Measurements from ENCODE around the gene TSPOAP1. TPM values are rescaled to one million over a fixed set of nuclear protein-coding genes. Genes with fewer than 3 reads are reported as not detected.

Gene TSPOAP1
- total RNA-seq, 2 donors from 2014 or later, result 3.7 to 5.4 TPM

DNA sequence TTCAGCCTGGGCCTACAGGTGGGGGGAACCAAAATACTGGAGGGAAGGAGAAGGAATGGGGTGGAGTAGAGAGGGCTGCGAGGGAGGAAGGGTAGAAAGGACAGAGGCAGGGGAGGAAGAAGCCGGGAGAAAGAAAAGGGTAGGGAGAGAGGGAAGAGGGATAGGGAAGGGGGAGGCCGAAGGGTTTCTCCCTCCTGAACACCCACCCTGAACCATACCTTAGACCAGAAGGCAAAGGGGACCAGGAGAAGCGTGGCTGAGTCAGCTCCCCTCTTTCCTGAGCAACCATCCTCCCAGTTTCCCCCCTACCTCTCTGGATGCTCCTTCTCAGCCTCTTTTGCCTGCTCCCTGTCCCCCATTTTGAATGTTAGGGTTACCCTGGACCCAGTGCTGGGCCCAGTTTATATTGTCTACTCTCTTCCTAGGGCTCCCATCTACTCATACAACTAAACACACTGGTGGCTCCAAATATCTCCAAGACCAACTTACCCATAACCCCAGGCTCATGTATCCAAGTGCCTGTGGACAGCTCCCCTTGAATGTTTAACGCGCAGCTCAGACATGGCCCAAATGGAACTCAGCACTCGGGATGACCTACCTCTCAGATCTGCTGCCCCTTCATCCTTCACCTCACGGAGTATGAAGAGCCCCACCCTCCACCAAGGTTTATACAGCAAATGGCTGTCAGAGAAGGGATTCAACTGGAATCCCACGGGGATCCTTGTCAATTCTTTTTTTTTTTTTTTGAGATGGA, 7.8 kb downstream of the TSPOAP1 start:
- intact Hi-C loops (cut with DNase I), result no loop called here
- no peak for DNase-seq
- no peak overlapping the region for H3K4me3 ChIP-seq

DNA sequence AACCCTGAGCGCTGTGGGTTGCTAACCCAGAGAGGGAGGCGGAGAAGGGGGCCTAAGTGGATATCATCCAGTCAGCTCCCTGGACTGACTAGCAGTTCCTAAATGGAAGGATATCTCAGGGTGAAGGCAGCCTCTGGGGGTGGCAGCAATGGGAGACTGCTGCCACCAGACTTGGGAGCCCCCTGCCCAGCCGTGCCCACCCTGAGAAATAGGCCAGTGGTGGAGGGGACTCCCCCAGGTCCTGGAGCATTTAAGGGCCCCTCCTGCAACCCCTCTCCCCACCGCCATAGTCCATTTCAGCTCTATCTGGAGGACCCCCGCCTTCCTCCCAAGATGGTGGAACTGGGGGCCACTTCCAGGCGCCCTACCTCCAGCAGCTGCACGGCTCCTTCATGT, 8.4 kb downstream of the TSPOAP1 start:
- no peak overlapping the region for H3K27ac ChIP-seq
- no peaks in the 10 kb centered on the region for H3K4me1 ChIP-seq
- H3K27me3 ChIP-seq, result no peaks in the 10 kb centered on the region
- H3K9ac ChIP-seq (ENCODE audit: low read depth in 2 of 2, low read length in 2 of 2), result no peak overlapping the region
- no peaks in the 10 kb centered on the region for H3K36me3 ChIP-seq
- H3K9me3 ChIP-seq, result no peaks in the 10 kb centered on the region
- intact Hi-C loops (cut with DNase I), result no loop called here
- TF ChIP-seq, protein P1, sequence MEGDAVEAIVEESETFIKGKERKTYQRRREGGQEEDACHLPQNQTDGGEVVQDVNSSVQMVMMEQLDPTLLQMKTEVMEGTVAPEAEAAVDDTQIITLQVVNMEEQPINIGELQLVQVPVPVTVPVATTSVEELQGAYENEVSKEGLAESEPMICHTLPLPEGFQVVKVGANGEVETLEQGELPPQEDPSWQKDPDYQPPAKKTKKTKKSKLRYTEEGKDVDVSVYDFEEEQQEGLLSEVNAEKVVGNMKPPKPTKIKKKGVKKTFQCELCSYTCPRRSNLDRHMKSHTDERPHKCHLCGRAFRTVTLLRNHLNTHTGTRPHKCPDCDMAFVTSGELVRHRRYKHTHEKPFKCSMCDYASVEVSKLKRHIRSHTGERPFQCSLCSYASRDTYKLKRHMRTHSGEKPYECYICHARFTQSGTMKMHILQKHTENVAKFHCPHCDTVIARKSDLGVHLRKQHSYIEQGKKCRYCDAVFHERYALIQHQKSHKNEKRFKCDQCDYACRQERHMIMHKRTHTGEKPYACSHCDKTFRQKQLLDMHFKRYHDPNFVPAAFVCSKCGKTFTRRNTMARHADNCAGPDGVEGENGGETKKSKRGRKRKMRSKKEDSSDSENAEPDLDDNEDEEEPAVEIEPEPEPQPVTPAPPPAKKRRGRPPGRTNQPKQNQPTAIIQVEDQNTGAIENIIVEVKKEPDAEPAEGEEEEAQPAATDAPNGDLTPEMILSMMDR (IDR thresholded peaks at IDR 0.05), result no peak
- no peak overlapping the region for H3K4me3 ChIP-seq
- no peak for DNase-seq

More for the DNA sequence above, 7.8 kb downstream of the TSPOAP1 start:
- Histone ChIP-seq H3K36me3 (no peaks in the 10 kb centered on the region), H3K9me3 (no peaks in the 10 kb centered on the region), H3K4me1 (no peaks in the 10 kb centered on the region), H3K27me3 (no peaks in the 10 kb centered on the region), H3K9ac (ENCODE audit: low read depth in 2 of 2, low read length in 2 of 2) (no peak overlapping the region), H3K27ac (no peak overlapping the region)
- TF ChIP-seq, protein P1 (IDR thresholded peaks at IDR 0.05), result no peak

- H3K9ac ChIP-seq (ENCODE audit: low read depth in 2 of 2, low read length in 2 of 2), result no peak overlapping the region
- intact Hi-C loops (cut with DNase I), result no loop called here
- H3K36me3 ChIP-seq, result no peaks in the 10 kb centered on the region
- H3K9me3 ChIP-seq, result no peaks in the 10 kb centered on the region
- no peak overlapping the region for H3K27ac ChIP-seq
- H3K27me3 ChIP-seq, result no peaks in the 10 kb centered on the region
- no peak overlapping the region for H3K4me3 ChIP-seq
- TF ChIP-seq, protein P1 (IDR thresholded peaks at IDR 0.05), result no peak
- no peak for DNase-seq
- H3K4me1 ChIP-seq, result no peaks in the 10 kb centered on the region
Observed at GRCh38 chr17:58319173-58320162, 9.1 kb downstream of the TSPOAP1 start.

- TF ChIP-seq, protein P1 (IDR thresholded peaks at IDR 0.05), result no peak
- H3K4me1 ChIP-seq, result no peaks in the 10 kb centered on the region
- DNase-seq, result no peak
- intact Hi-C loops (cut with DNase I), result no loop called here
- no peaks in the 10 kb centered on the region for H3K27me3 ChIP-seq
- no peaks in the 10 kb centered on the region for H3K9me3 ChIP-seq
- no peaks in the 10 kb centered on the region for H3K36me3 ChIP-seq
- H3K9ac ChIP-seq (ENCODE audit: low read depth in 2 of 2, low read length in 2 of 2), result no peak overlapping the region
- no peak overlapping the region for H3K4me3 ChIP-seq
- H3K27ac ChIP-seq, result no peak overlapping the region
Observed at GRCh38 chr17:58318627-58319172, 9.9 kb downstream of the TSPOAP1 start.

- Histone ChIP-seq H3K9ac (ENCODE audit: low read depth in 2 of 2, low read length in 2 of 2) (no peak overlapping the region), H3K36me3 (no peaks in the 10 kb centered on the region), H3K4me3 (no peak overlapping the region), H3K27me3 (no peaks in the 10 kb centered on the region), H3K4me1 (no peaks in the 10 kb centered on the region), H3K27ac (no peak overlapping the region), H3K9me3 (no peaks in the 10 kb centered on the region)
- intact Hi-C loops (cut with DNase I), result no loop called here
- TF ChIP-seq, protein P1 (IDR thresholded peaks at IDR 0.05), result no peak
- no peak for DNase-seq
Observed at GRCh38 chr17:58318065-58318481, 10.5 kb downstream of the TSPOAP1 start.
